GM12874 (cell line): ENCODE data around the gene POLR2L.

Experiments
- TF ChIP-seq, protein P1 (sequence below): IDR thresholded peaks from 2 replicates; pipeline ENCODE4 v1.5.1; 2011; ENCODE audit warnings: low read depth, mild to moderate bottlenecking, control low read depth, low read length, moderate library complexity; ENCODE audit not compliant: insufficient read depth

The POLR2L gene

DNA sequence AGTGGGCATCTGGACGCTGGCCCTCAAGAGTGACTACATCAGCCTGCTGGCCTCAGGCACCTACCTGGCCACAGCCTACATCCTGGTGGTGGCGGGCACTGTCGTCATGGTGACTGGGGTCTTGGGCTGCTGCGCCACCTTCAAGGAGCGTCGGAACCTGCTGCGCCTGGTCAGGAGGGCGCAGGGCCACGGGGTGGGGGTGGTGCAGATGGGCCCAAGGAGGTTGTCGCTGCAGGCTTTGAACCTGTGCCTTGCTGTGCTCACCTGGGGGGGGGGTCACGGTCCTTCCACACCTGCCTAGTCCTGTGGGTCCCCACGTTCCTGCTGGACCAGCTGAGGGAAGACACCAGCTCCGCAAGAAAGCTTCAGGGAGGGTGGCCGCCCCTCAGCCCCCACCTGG lies 6.1 kb downstream of the POLR2L start:
- TF ChIP-seq, protein P1, sequence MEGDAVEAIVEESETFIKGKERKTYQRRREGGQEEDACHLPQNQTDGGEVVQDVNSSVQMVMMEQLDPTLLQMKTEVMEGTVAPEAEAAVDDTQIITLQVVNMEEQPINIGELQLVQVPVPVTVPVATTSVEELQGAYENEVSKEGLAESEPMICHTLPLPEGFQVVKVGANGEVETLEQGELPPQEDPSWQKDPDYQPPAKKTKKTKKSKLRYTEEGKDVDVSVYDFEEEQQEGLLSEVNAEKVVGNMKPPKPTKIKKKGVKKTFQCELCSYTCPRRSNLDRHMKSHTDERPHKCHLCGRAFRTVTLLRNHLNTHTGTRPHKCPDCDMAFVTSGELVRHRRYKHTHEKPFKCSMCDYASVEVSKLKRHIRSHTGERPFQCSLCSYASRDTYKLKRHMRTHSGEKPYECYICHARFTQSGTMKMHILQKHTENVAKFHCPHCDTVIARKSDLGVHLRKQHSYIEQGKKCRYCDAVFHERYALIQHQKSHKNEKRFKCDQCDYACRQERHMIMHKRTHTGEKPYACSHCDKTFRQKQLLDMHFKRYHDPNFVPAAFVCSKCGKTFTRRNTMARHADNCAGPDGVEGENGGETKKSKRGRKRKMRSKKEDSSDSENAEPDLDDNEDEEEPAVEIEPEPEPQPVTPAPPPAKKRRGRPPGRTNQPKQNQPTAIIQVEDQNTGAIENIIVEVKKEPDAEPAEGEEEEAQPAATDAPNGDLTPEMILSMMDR, result no peak

DNA sequence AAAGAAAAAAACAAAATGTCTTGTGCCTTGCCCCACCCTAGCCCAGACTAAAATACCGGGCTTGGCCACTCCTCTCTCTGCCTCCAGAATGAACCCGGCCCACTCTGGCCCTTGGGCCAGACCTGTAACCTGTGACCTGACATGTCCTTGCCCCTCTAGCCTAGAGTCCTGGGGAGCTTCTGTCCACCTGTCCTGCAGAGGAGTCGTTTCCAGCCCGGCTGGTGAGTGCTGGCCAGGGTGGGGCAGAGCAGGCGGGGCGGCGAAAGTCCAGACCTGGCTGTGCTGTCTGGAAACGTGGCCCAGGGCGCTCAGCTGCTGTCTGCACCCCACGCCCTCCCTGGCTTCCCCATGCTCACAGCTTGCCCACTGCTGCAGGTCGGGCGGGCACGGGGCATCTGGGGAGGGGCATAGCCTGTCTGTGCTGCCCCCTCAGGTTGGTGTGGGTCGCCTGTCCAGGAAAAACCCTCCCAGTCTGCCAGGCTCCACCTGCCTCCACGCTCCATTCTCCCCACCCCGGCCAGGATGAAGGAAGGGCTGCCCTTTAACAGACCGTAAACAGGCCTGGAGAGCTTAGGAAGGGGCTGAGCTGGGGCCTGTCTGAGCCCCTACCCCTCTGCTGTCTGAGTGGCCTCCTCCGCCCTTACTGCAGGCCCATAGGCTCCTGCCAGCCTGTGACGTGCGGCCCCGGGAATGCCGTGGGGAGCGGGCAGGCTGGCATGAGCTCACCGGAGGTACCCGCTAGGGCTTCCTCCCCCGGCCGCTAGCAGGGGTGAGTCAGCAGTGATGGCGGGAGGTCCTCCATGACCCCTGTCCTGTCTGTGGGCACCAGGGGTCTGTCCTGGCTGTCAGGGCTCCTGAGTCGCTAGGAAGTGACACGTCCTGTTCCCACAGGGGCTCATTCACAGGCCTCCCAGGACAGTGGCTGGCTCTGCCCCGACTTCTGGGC lies 7.7 kb downstream of the POLR2L start:
- TF ChIP-seq, protein P1, result no peak

DNA sequence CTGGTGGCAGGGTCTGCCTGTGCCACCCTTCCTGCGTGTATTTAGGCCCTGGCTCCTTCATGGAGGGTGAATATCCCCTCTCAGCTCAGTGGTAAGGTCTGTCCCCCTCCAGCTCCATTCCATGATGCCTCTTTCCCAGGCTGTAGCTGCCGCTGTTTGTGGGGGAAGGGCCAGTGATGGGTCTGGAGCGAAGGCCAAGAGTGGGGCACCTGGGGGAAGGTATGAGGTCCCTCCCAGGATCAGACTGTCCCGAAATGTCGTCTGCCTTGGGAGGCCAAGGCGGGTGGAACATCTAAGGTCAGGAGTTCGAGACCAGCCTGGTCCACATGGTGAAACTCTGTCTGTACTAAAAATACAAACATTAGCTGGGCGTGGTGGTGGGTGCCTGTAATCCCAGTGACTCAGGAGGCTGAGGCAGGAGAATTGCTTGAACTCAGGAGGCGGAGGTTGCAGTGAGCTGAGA lies 8.4 kb downstream of the POLR2L start:
- TF ChIP-seq, protein P1, result no peak

DNA sequence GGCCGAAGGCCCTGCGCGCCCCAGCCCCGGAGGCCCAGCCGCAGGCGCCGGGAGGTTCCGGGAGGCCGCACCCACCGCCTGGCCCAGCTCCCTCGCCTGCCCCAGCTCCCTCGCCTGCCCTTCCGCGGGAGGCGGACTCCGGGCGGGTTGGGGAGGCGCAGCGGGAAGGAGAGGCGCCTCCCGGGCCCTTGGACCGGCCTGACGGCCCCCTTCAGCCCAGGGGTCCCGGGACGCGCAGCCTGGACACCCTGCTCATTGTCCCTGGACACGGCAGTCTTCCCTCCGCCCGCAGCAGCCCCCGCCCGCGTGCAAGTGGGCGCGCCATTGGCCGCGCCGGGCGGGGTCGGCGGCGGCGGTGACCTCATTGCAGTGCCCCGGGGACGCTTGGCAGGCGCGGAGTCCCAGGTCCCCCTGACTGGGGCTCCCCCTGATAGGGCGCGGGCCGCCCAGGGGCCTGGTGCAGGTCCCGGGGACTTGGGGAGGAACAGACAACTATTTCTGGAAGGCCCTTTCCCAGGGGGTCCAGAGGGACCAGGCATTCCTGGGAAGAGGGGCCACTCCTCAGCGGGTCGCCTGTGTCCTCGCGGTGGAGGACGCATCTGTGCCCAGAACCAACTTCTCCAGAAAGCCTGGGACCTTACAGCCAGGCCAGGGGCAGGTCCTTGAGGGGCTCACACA lies 9.1 kb downstream of the POLR2L start:
- TF ChIP-seq, protein P1, result no peak

DNA sequence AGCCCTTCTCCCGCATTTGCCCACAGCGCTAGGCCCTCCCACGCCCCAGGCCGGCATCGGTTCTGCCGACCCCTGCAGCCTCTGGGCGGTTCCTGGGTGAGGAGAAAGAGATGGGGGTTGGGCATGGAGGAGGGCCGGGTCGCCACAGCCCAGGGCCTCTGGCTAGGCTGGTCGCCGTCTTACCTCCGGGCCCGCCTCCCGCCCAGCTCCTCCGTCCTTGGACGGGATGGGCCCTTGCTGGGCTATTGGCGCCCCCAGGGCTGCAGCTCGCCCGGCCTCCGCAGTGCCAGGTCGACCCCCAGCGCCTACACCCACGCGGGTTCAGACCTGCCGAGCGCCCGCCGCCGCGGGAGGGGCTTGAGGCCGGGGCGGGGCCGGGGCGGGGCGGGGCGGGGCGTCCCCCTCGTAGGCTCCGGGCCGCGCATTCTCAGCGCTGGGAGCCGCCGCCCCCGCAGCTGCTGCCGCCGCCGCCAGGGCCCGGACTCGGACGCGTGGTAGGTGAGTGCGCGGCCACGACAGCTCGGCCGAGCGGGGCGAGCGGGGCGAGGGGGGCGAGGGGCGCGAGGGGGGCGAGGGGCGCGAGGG lies 9.7 kb downstream of the POLR2L start, which contains the start of gene CD151:
CD151 (plus strand) TSS at position 424 of the 585 bp plus-strand sequence. CDS start 3,118 bp downstream, outside the sequence.
- TF ChIP-seq, protein P1, result no peak

DNA sequence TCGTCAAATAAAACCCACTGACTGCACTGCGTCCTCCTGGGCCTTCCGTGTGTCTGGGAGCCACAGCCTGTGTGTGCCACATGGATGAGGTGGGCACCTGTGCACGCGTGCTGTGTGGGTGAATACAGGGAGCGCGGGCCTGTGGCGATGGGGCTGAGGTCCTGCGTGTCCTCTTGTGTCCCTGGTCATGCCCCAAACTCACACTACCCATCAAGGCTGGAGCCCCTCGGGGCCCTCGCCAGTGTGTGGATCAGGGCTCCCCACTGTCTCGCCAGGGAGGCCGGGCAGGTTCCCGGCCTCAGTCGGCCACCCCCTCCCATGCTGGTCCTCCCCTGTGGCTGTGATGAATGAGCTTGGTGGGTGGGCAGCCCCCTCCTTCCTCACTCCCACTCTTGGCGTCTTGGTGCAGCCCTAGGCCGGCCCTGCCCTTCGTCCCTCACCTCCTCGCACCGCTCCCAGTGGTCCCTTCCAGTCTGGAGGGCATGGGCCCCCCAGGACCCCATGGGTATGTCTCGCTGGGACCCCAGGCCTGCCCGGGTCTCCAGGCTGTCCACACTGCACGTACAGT lies 10.3 kb downstream of the POLR2L start:
- TF ChIP-seq, protein P1, result no peak
